ENCODE results near the gene GJC2.
"Not testable (repeated sequence)": the region's sequence is repeated elsewhere in the genome, so short reads cannot be mapped to it uniquely, and the experiment has no call there.

Gene GJC2

DNA sequence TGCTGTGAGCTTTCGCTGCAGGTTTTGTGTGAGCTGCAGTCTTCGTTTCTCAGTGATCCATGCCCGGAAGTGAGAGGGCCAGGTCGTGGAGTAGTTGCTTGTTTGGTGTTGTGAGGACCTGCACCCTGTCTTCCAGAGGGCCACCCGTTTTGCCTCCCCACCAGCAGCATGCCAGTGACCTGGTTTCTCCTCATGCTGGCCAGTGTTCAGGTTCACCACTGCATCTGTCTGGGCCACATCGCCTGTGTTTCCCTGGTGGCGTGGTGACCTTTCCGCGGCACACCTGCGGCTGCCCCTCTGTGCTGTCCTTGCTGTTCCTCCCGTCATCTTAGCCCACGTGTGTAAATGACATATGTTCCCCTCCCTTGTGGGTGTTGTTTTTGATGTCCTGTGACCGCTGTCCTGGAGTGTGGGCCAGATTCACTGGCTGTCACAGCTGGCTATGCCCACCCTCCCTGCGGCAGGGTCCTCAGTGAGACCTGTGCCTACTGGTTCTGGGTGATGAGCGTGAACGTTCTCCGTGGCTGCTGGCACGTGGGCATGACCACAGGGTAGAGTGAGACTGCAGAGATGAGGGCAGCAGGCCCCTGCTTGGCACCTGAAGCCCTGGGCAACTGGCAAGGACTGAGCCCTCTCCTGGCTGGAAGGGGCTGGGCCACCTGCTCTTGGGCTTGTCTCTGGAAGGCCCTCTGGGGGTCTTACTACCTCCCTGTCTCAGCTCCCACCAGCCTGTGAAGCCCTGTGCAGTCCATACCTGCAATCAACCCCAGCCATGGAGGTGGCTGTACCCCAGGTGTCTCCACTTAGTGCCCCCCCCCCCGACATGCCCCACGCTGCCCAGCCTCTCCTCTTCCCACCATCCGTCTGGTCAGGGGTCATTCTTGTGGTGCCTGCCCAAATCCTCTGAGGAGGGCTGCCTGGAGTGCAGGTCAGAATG, 23.1 kb downstream of the GJC2 start:
- FAIRE-seq (no peak), DNase-seq (ENCODE audit: insufficient read length) (no peak)
- TF ChIP-seq TAF1 (IDR thresholded peaks at IDR 0.05; ENCODE audit: borderline replicate concordance, low read depth, low read length) (no peak), POLR2A (IDR thresholded peaks at IDR 0.05; ENCODE audit: low read depth, low read length) (no peak), POLR2AphosphoS5 (IDR thresholded peaks at IDR 0.05; ENCODE audit: low read depth, low read length) (no peak)

DNA sequence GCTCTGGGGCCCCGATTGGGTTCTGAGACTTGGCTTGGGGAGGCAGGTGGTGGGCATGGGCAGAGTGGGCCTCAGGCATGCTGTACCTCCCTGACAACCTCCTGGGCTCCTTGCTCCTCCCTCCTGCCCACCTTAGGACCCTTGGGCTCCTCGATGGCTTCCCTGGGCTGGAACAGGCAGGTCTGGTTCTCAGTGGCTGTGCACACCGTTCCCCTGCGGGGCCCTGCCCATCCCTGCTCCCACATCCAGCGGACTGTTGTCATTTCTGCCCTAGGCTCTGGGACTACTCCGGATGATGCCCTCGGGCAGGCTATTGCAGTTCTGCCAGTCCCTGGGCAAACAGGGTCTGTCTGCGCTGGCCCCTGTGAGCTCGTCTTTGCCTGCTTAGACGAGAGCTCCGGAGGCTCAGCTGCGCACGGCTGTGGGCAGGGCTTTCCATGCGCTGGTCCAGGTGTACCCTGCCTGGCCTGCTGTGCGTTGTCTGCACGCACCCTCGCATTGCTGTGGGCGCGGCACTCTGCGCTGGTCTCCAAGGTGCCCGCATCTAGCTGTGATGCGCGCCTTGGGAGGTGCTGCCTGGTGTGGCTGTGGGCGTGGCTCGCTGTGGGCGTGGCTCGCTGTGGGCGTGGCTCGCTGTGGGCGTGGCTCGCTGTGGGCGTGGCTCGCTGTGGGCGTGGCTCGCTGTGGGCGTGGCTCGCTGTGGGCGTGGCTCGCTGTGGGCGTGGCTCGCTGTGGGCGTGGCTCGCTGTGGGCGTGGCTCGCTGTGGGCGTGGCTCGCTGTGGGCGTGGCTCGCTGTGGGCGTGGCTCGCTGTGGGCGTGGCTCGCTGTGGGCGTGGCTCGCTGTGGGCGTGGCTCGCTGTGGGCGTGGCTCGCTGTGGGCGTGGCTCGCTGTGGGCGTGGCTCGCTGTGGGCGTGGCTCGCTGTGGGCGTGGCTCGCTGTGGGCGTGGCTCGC, 24.1 kb downstream of the GJC2 start:
- not testable (repeated sequence) for DNase-seq (ENCODE audit: insufficient read length); FAIRE-seq

DNA sequence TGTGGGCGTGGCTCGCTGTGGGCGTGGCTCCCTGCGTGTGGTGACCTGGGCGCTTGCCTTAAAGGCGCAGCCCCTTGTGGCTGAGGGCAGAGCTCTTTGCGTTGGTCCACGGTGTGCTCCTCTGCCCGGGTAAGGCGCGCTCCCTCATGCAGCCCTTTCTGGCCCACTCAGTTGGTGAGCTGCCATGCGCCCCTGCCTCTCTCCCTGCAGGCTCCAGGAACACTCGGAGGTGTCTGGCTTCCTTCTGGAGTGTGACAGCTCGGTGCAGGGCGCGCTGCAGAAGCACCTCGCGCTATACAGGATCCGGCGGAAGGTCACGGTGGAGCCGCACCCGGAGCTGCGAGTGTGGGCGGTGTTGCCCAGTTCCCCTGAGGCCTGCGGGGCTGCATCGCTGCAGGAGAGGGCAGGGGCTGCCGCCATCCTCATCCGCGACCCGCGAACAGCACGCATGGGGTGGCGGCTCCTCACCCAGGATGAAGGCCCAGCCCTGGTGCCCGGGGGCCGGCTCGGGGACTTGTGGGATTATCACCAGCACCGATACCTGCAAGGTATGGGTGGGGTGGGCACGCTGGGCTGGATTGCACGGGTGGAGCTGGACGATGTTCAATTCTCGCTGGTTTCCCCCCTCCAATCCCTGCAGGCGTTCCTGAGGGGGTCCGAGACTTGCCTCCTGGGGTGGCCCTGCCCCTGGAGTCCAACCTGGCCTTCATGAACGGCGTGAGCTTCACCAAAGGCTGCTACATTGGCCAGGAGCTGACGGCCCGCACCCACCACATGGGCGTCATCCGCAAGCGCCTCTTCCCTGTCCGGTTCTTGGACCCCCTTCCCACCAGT, 25.0 kb downstream of the GJC2 start:
- DNase-seq (ENCODE audit: insufficient read length) = no peak
- no peak for FAIRE-seq
- TF ChIP-seq POLR2A (IDR thresholded peaks at IDR 0.05; ENCODE audit: low read depth, low read length) (no peak), TAF1 (IDR thresholded peaks at IDR 0.05; ENCODE audit: borderline replicate concordance, low read depth, low read length) (no peak)

DNA sequence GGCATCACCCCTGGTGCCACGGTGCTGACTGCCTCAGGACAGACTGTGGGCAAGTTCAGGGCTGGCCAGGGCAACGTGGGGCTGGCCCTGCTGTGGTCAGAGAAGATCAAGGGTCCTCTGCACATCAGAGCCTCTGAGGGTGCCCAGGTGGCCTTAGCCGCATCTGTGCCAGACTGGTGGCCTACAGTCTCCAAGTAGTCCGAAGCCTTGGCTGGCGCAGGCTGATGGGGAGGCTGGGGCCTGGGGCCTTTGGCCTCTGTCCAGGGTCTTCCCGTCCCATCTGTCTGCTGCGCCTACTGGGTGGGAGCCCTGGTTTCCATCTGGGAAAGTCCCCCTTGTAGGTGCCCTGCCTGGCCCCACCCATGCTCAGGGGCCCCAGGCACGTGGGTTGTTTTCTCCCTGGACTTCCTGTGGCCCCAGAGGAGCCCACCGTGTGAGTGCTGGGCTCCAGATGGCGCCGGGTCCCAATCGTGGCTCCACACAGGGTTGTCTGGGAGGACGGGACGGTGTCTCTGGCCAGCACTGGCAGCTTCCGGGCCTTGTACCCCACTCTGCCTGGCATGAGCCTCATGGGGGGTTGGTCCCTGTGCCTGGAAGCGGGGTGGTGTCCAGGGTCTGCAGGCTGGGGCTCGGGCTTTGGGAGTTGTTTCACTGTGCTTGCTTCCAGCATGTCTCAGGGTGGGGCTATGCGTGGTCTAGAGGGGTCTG, 25.7 kb downstream of the GJC2 start:
- TF ChIP-seq POLR2A (IDR thresholded peaks at IDR 0.05; ENCODE audit: low read depth, low read length) (no peak), POLR2AphosphoS5 (IDR thresholded peaks at IDR 0.05; ENCODE audit: low read depth, low read length) (no peak), TAF1 (IDR thresholded peaks at IDR 0.05; ENCODE audit: borderline replicate concordance, low read depth, low read length) (no peak)
- no peak for FAIRE-seq
- no peak for DNase-seq (ENCODE audit: insufficient read length)

- no peak for FAIRE-seq
- TF ChIP-seq TAF1 (IDR thresholded peaks at IDR 0.05; ENCODE audit: borderline replicate concordance, low read depth, low read length) (no peak), POLR2AphosphoS5 (IDR thresholded peaks at IDR 0.05; ENCODE audit: low read depth, low read length) (no peak), POLR2A (IDR thresholded peaks at IDR 0.05; ENCODE audit: low read depth, low read length) (no peak)
- no peak for DNase-seq (ENCODE audit: insufficient read length)
Observed at GRCh38 chr1:228176024-228176395, 26.3 kb downstream of the GJC2 start.

GRCh38 chr1:228176461-228177182, 26.9 kb downstream of the GJC2 start:
- FAIRE-seq (no peak), DNase-seq (ENCODE audit: insufficient read length) (no peak)
- no peak for TF ChIP-seq TAF1 (IDR thresholded peaks at IDR 0.05; ENCODE audit: borderline replicate concordance, low read depth, low read length)
- no peak for TF ChIP-seq POLR2AphosphoS5 (IDR thresholded peaks at IDR 0.05; ENCODE audit: low read depth, low read length)
- no peak for TF ChIP-seq POLR2A (IDR thresholded peaks at IDR 0.05; ENCODE audit: low read depth, low read length)

- TF ChIP-seq POLR2AphosphoS5 (IDR thresholded peaks at IDR 0.05; ENCODE audit: low read depth, low read length) (no peak), TAF1 (IDR thresholded peaks at IDR 0.05; ENCODE audit: borderline replicate concordance, low read depth, low read length) (no peak), POLR2A (IDR thresholded peaks at IDR 0.05; ENCODE audit: low read depth, low read length) (no peak)
- FAIRE-seq = no peak
- no peak for DNase-seq (ENCODE audit: insufficient read length)
Observed at GRCh38 chr1:228177183-228177475, 27.4 kb downstream of the GJC2 start.

DNA sequence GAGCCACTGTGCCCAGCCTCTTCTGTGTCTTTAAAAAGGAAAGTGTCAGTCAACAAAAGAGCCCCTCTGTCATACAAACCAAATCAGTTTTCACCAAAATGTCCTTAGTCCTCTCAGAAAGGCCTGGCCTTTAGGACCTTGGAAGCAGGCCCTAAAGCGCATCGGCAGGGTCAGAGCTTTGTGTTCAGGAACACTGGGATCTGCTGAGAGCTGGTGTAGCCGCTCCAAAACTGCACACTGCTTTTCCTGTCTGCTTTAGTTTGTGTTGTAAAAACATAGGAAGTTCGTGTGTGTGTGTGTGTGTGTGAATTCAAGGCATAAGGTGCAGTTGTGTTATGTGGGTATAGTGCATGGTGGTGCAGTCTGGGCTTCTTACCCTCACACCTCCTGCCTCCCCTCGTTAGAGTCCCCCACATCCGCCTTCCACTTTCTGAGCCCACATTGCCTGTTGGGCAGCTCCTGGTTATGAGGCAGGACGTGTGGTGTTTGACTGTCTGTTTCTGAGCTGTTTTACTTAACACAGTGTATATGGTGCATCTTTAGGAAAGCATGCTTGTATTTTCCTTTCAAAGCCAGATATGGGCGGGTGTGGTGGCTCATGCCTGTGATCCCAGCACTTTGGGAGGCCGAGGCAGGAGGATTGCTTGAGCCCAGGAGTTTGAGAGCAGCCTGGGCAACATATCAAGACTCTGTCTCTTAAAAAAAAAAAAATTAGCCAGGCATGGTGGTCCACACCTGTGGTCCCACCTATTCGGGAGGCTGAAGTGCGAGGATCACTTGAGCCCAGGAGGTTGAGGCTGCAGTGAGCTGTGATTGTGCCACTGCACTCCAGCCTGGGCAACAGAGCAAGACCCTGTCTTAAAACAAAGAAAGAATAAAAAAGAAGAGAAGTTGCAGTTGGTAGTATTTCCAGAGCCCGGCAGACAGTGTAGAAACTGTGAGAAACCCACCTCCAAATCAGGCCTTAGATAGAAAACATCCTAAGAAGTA, 28.3 kb downstream of the GJC2 start:
- FAIRE-seq (no peak), DNase-seq (ENCODE audit: insufficient read length) (no peak)
- TF ChIP-seq TAF1 (IDR thresholded peaks at IDR 0.05; ENCODE audit: borderline replicate concordance, low read depth, low read length) = no peak
- TF ChIP-seq POLR2AphosphoS5 (IDR thresholded peaks at IDR 0.05; ENCODE audit: low read depth, low read length) = no peak
